GM21786 (cell line): ENCODE results near the gene FZD10.

Experiments
- ATAC-seq: cut with Tn5 transposase; IDR thresholded peaks from one replicate; pipeline ENCODE4 v1.9.1; 2021; ENCODE audit not compliant: unreplicated experiment

Gene FZD10

DNA sequence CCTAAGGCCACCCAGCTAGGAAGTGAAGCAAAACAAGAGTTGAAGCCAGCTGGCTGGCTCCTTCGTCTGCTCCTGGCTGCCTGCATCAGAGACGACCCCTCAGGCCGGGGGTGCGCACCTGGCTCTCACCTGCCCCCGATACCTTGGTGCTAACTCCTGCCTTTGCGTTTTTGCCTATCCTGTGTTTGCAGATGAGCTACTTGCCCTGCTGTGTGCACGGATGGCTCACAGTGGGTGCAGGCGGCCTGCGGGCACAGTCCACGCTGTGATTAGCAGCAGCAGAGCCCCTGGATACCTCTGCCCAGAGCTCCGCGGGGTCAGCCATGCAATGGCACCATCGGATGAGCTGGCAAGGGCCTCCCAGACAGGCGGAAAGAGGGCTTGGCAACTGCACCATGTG lies 31.2 kb upstream of the FZD10 start:
- ATAC-seq, result no peak

DNA sequence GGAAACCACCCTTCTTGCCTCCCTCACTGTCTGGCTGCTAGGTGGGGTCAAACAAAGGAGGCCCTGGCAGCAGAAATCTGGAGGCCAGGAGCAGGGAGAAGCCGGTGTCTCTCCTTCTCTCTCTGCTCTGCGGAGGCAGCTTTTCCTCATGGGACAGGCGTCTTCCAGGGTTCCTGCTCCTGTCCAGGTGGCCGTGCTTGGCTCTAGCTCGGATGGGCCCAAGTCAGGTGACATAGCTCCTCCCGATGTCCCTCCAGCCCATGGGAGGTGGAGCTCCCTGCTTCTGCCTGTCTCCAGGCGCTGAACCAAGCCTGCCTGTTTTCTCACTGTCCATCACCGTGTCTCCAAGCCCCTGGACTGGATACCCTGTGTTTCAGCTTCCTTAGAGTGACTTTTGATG lies 30.5 kb upstream of the FZD10 start:
- no peak for ATAC-seq

DNA sequence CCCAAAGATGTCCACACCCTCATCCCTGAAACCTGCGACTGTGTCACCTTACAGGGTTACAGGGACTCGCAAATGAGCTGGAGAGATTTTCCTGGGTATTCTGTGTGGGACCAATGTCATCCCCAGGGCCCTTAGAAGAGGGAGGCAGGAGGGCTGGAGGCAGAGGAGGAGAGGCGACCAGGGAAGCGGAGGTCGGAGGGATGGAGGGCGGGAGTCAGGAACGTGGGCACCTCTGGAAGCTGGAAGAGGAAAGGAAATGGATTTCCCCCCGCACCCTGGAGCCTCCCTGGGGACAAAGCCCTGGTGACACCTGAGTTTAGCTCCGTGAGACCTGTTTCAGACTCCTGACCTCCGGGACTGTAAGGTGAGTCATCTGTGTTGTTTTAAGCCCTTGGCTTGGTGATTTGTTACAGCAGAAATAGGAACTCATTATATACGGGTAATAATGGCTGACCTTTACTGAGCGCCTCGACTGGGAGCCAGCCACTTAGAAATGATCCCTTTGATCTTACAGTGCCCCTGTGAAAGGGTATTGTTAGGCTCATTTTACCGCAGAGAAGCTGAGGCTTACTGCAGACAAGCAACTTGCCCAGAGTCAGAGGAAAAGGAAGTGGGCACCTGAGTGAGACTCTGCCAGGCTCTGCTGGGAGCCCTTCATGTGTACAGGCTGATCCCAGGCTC lies 29.3 kb upstream of the FZD10 start:
- no peak for ATAC-seq

DNA sequence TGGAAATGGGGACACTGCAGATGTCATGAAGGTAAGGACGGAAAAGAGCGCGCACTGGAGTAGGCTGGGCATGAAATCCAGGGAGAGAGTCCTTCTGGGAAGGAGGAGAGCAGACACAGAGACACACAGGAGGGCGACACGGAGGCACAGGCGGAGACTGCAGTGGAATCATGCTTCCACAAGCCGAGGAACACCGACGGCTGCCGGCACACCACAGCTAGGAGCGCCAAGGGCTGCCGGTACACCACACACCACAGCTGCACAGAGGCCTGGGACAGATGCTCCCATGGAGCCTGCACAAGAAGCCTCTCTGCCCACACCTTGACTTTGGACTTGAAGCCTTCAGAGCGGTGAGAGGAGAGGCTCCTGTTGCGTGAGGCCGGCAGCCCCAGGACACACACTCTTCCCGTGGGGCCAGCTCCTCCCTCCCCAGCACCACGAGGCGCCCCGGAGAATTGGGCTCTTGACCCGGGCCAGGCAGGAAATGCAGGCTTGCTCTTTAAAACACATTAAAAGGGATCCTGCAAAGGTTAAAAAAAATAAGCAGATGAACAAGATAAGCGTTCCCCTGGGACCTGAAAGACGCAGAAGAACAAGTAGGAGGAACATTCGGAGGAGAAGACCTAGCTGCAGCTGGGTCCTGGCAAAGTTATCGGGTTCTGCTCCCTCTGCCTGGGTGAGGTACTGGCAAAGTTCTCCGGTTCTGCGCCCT lies 28.3 kb upstream of the FZD10 start:
- ATAC-seq, result no peak

DNA sequence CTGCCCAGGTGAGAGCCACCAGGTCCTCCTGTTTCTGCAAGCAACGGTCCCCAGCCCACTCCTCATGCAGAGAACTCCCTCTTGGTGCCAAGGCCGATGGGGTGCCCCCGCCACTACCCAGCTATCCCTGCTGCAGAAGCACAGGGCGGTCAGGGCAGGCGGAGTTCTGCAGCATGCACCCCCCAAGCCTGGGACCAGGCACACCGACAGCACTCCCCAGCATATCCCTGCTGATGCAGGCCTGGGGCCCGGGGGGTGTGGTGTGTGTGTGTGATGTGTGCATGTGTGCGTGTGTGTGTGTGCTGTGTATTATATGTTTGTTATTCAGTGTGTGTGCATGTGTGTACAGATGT lies 27.7 kb upstream of the FZD10 start:
- ATAC-seq, result no peak

DNA sequence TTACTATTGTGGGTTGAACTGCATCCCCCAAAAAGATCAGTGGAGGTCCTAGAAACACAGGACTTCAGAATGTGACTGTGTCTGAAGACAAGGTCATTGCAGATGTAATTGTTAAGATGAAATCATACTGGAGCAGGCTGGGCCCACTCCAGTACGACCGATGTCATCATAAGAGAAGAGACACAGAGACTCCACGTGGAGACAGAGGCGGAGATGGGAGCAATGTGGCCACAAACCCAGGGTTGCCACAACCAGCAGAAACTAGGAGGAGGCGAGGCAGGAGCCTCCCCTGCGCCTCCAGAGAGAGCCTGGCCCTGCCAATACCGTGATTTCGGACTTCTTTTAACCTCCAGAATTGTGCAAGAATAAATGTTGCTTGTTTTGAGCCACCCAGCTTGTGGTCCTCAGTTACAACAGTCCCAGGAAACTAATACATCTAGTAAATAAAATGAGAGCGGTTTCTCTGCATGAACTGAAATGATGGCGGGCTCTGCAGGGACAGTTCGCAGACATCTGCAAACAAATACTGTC lies 25.7 kb upstream of the FZD10 start:
- ATAC-seq, result no peak

DNA sequence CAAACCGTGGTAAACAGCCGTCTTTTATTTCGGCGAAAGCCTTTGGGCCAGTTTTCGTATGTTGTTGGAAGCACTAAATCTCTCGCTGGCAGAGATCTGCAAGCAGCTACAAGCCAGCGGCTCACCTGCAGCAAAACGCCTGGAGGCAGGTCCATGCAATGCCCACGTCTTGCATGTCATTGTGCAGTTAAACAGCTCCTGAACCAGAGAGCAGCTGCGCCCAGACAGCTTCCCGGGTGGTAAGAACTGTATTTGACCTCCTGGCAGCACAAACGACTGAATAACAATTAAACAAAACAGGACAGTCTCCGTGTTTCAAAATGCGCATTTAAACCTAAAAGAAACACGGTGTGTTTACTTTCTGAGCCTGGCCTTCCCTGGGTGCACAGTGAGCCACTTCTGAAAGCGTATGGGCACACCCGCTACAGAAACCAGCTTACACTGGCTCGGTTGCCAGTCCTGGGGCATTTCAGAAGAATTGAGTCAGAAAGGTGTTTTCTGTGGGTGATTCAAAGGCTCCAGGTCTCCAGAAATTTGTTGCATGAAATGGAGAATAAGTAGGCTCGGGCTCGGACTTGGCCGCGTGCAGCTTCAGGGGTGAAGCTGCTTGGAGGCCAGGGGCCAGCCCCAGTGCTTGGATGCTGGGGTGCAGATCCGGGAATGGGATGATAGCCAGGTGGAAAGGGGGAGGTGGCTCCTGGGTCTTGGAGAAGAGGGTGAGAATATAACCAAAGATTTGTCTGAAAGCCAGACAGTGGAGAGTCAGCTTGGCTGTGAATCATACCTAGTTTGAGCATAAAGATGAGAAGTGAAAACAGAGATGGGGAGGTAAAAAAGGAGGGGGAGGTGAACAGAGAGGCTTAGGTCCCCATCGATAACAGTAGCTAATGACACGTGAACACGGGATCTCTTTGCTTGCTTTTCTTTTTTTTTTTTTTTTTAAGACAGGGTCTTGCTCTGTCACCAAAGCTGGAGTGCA lies 24.9 kb upstream of the FZD10 start:
- ATAC-seq, result no peak

DNA sequence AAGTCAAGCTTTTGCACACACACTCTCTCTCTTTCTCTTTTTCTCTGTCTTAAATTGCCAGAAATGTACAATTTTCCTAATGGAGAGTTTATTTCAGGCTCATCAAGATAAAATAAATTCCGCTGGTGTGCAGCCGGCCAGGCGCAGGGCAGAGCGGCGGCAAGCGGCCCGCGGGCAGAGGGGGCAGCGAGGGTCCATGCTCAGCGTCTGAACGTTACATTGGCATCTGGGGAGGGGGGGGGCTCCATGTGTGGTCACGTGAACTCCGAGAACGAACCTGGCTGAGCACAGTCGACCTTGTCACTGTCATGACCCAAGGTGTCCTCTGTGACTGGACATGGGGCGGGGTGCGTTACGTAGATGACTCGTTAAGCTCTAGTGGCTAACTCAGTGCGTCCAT lies 23.8 kb upstream of the FZD10 start:
- no peak for ATAC-seq

DNA sequence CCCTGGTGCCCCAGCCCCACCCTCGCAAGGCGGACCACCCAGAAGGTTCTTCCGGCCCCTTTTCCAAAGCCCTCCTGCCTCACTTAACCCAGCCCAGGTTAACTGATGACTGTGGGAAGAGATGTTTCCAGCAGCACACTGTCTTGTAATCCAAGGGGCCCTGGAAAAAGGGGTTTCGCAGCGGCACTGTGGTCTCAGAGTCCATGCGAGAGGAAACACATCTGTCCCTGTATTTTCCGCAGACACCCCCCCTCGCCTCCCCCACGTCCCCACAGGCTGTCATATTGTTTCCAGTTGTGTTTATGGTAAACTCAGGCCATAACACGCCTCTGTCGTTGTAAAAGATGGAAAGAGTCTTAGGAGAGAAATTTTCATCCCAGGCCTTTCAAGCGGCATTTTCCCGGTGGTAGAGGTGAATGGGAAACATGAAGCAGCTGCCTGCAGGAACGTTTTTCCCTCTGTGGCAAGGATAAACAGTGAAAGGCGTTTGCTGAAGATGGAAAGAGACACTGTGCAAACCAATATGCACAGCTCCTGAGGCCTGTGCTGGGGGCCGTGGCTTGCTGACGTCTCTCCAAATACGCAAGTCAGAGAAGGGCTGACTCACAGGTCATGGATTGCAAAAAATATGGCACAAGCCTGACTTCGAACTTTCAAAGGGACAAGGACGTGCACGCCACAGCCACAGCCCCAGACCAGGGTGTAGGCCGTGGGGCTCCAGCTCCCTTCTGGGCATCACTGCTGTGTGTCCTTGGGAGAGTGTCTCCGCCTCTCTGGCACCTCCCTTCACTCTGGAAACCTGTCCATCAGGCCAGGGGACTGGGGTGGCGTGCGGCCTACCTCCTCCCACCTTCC lies 22.5 kb upstream of the FZD10 start:
- ATAC-seq, result no peak

DNA sequence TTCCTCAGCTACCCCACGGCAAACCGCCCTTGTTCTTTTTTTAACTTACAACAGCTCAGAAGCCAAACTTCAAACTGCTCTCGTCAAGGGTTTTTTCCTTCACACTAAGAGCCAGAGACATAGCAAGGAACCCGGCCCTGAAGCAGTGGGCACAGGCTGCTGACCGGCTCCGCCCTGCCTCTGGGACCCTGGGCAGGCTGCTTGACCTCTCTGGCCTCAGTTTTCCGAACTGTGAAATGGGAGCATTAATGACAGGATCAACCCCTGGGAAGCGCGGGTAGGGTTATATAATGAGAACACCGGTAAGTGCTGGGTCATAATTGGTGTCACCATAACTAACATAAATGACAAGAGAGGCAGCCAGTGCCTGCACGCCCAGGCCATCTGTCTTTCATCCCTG lies 21.2 kb upstream of the FZD10 start:
- no peak for ATAC-seq

DNA sequence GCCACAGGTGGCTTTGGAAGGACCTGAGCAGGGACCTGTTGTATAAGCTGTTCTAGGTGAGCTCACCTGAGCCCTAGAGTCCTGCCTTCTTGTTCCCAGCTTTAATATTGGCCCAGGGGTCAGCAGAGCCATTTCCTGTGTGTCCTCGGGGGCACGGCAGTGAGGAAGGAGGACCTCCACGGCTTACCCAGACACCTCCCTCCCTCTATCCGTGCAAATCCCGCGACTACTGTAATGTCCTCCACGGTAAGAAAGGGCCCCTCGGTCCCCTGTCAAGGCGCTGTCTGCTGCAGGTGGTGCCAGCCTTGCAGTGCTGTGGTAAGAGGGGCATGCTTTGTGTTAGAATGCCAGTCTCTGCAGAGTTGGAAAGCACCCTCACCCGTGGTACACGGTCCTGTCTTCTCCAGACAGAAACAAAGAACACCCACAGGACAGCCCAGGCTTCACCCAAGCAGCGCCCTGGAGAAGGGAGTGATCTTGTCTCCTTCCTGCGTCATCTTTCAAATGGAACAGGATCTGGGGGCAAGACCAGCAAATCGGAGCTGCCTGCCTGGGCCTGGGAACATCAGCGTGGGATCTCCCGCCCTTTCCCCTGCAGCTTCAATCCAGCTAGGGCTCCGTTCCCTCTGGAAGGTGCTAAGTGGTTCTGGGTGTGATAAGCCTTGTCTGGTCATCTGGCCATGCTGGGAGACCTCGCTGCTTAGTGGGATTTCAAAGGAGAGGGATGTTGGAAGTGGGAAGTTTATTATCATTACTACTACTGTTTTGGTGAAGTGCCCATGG lies 20.2 kb upstream of the FZD10 start:
- no peak for ATAC-seq

DNA sequence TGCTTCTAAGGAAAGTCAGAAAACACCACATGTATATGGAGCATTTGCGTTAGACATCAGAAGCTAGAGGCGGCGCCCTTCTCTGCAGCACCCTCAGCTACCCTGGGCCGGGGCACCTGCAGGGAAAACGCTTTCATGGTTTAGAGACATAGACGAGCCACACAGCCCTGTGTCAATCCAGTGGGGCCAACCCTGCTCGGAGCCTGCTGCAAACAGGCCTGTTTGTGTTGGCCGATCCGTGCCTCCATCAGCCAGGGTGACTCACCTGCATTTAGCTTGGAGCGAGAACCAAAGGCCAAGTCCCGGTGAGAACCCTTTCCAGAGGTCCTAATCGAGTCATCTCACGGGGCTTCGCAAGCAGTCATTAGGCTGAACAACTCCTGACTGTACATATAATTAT lies 19.5 kb upstream of the FZD10 start:
- no peak for ATAC-seq

DNA sequence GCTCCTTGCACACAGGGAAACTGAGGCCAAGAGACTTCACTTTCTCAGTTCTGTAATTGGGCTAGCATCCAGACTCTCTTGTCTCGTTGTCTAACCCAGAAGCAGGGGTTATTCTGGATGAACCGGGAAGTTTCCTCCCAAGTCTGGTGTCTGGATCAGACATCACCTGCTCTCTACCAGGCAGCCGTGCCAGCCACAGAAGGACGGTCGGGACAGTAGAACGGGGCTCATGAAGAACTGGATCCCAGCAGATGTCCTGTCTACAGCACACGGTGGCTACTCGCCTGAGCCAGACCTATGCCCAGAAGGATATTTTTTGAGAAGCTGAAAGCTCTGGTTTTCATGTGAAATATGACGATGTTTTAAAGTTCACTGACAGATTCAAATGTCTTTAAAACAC lies 19.1 kb upstream of the FZD10 start:
- no peak for ATAC-seq

DNA sequence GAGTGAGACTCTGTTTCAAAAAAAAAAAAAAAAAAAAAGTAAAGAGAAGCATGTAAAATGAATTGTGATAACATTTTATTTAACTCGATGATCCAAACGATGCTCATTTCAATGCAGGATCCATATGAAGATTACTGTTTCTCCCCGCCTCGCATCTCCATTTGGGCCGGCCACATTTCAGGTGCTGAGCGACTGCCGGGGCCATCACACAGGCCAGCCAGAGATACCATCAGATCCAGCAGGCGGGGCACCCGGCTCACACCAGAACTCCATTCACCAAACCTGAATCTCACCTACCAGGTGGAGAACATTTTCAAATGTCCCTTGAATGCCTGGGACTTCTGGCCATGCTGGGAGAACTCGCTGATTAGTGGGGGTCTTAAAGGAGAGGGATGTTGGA lies 18.0 kb upstream of the FZD10 start:
- ATAC-seq, result no peak

DNA sequence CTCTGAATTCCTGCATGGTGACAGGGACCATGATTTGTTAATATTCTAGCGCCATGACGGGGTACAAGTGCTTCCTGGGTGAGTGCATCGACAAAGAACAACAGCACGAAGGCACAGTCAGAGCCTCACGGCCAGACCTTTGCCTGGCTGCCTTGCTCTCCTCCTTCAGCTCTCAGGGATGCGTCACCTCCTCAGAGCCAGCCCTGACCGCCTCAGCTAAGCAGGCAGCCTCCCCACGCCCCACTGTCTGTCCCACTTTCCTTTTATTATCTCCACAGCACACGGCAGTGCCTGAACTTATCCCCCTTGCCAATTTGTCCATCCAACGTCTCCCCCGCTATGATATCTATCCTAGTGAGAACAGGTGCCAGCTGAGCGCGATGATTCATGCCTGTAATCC lies 16.5 kb upstream of the FZD10 start:
- ATAC-seq, result no peak

DNA sequence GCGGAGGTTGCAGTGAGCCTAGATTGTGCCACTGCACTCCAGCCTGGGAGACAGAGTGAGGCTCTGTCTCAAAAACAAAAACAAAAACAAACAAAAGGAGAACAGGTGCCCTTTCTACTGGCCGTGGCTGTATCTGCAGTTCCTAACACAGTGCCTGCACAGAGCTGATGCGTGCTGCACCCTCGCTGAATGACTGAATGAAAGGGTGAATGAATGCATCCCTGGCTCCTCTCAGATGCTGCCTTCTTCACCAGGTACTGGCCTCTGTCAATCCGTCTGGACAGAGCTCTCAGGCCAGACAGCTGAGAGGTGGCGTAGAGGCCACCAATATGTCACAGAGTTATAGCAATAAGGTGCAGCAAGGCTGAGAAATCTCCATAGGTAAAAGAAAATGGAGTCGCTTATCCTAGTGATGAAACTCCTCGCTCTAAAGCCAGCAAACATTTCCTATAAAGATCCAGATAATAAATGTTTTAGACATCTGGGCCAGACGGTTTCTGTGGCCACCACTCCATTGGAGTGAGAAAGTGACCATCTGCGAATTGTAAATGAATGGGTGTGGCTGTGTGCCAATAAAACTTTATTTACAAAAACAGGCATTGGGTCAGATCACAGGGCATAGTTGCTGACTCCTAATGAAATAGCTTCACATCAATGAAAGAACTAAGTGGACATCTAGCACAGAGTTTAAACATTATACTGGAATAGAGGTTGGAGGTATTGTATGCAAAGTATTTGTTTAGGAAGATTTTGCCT lies 15.9 kb upstream of the FZD10 start:
- no peak for ATAC-seq

DNA sequence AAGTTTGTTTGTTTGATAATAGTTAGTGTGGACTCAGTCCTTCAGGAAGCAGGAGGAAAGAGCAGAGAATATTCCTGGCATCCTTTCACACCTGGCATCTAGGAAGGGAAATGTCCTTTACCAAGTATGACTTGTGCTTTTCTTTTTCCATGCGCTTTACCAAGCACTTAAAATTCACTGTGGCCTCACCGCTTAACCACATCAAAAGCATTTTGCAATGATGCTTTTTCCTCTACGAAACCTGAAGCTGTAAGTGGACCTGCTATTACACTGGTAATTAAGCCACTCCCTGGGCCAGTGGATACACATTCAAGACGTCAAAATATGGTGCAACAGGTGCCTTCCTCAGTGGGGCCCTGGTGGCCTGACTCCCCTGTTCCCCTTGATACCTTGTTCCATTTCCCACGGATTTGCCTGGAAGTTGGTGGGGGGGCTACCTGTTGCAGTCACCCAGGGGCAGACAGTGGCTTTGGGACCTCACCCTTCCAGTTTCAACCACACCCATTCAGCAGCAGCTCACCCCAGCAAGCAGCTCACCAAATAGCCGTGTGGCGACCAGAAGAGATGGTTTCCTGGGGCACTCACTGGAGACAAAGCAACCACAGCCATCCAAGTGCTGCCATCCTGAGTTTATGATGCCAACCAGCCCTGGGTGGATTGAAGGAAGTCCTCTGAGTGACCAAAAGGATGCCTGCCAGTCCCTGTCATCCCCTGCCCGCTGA lies 14.2 kb upstream of the FZD10 start:
- ATAC-seq, result no peak

DNA sequence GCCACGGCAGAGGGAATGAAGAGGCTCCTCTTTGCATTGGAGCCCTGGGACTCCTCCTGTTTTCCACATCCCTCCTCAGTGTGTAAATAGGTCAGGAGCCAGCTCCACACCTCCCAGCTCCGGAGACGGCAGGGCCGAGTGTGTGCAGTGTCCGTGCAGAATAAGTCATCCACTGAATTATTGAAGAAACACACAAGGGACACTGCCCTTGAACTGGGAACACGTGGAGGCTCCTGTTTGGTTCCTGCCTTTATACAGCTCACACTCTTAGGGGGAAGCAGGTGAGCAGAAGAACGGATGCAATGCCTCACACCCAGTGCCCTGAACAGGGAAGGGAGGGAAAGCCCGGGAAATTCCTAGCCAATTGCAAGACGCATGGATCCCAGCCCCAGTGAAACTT lies 10.4 kb upstream of the FZD10 start:
- no peak for ATAC-seq

DNA sequence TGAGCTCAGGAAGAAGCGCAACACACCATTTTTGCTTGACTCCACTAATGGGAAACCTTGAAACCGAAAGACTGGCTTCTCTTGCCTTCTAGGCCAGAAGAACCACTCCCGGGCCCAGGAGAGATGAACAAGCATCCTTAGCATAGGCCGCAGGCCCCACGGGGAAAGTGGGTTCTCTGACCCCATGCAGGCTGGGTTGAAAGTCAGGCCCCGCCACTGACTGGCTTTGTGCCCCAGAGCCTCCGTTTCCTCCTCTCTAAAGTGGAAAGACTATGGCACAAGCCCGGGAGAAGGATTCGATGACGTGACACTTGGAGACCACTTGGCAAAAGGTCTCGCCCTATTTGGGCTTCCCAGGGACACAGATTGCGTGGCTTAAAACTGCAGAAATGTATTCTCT lies 9.9 kb upstream of the FZD10 start:
- ATAC-seq, result no peak
